Erythroblast (primary cell): ENCODE measurements around the gene PLXND1.

ENCODE experiments used
- GATA1 ChIP-seq: IDR thresholded peaks from 2 replicates; pipeline ENCODE4 v1.6.1; 2011; ENCODE audit warnings: low read depth, mild to moderate bottlenecking, control low read depth, low read length, moderate library complexity
- POLR2A ChIP-seq: IDR thresholded peaks from 2 replicates; pipeline ENCODE4 v1.6.1; 2011; ENCODE audit warnings: mild to moderate bottlenecking, low read length

DNA sequence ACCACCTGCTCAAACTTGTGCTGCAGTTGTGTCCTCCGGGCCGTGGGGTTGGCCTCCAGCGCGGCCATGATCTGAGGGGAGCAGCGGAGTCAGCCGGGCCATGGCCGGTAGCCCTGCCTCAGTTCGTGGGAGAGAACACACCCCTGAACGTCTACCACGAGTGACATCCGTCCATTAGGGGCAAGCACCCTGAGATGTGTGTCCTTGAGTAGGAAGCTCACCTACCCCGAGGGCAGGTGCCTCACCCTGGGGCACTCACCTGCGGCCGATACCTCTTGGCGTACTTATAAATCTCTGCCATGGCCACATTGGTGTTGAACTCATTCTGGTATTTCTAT, 50.1 kb downstream of the PLXND1 start:
- TF ChIP-seq POLR2A (no peak), GATA1 (no peak)
